ENCODE measurements around the gene SPOCK3. TPM values are rescaled to one million over a fixed set of nuclear protein-coding genes. Genes with fewer than 3 reads are reported as not detected.

The SPOCK3 gene
- total RNA-seq, 2 experiments from 2014 or later, result not detected

- POLR2A ChIA-PET, result no interaction called here
- Mint-ChIP-seq H3K9me3 (no peaks in the 10 kb centered on the region), H3K27ac (no peak overlapping the region)
Observed at GRCh38 chr4:167079762-167080161, 154.5 kb downstream of the SPOCK3 start.

GRCh38 chr4:167052631-167053091 lies 181.6 kb downstream of the SPOCK3 start:
- CTCF ChIA-PET, result interaction anchor here (1.0 kb wide), 1 partner anchor 10 kb away, joined by 3 read pairs; no protein-coding TSS in a partner anchor
- Mint-ChIP-seq H3K36me3 (ENCODE audit: low read depth) (no peaks in the 10 kb centered on the region), H3K9me3 (no peaks in the 10 kb centered on the region), H3K4me3 (no peak overlapping the region), H3K27me3 (no peaks in the 10 kb centered on the region), H3K4me1 (no peaks in the 10 kb centered on the region), H3K27ac (no peak overlapping the region)
- no peak for DNase-seq
- POLR2A ChIA-PET, result no interaction called here

More at GRCh38 chr4:167079762-167080161, 154.5 kb downstream of the SPOCK3 start:
- Mint-ChIP-seq H3K27me3 (no peaks in the 10 kb centered on the region), H3K4me3 (no peak overlapping the region), H3K4me1 (no peaks in the 10 kb centered on the region), H3K36me3 (ENCODE audit: low read depth) (no peaks in the 10 kb centered on the region)
- CTCF ChIA-PET, result no interaction called here
- DNase-seq, result no peak

DNA sequence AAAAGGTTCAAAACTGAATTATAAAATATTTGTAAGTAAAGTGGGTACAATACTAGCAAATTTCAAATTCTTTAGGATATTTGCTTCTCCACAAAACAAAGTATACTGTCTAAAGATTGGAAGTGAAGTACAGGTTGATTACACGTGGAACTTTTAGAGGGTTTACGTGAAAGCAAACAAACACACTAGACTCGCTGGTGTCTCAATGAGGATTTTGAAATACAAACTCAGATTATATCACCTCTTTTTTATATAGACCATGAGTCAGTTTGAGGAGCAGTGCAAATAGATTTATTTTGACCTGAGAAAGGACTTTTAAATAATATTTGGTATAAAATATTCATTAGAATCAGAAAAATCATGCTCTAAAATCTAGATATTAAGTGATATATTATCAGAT lies 185.0 kb downstream of the SPOCK3 start:
- ChIA-PET POLR2A (no interaction called here), CTCF (no interaction called here)
- no peaks in the 10 kb centered on the region for H3K27me3 Mint-ChIP-seq
- H3K9me3 Mint-ChIP-seq, result no peaks in the 10 kb centered on the region
- no peak overlapping the region for H3K27ac Mint-ChIP-seq
- H3K36me3 Mint-ChIP-seq (ENCODE audit: low read depth), result no peaks in the 10 kb centered on the region
- no peak for DNase-seq
- no peaks in the 10 kb centered on the region for H3K4me1 Mint-ChIP-seq
- H3K4me3 Mint-ChIP-seq, result no peak overlapping the region

- Mint-ChIP-seq H3K9me3 (no peaks in the 10 kb centered on the region), H3K27me3 (no peaks in the 10 kb centered on the region), H3K4me3 (no peak overlapping the region), H3K36me3 (ENCODE audit: low read depth) (no peaks in the 10 kb centered on the region), H3K27ac (no peak overlapping the region), H3K4me1 (no peaks in the 10 kb centered on the region)
- no peak for DNase-seq
- ChIA-PET POLR2A (no interaction called here), CTCF (no interaction called here)
Observed at GRCh38 chr4:167041524-167041923, 192.8 kb downstream of the SPOCK3 start.

DNA sequence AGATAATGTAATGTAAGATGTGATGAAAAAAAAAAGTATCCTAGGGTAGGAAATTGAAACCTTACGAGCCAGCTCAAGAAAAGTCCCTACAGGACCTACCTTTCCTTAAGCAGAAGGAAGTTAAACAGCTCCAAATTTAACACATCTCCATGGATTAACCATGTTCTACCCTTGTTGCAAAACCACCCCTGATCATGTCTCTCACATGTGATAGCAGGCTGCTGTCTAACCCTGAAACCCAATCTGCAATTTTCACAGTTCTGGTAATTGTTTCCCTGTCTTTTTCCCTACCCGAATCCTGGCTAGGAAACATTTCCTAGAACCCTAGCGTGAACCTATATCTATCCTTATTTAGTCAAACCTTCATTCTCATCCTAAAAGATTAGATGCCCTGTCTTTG lies 198.9 kb downstream of the SPOCK3 start:
- ChIA-PET POLR2A (no interaction called here), CTCF (no interaction called here)
- DNase-seq, result no peak
- Mint-ChIP-seq H3K4me1 (no peaks in the 10 kb centered on the region), H3K27me3 (no peaks in the 10 kb centered on the region), H3K36me3 (ENCODE audit: low read depth) (no peaks in the 10 kb centered on the region), H3K27ac (no peak overlapping the region), H3K9me3 (no peaks in the 10 kb centered on the region), H3K4me3 (no peak overlapping the region)

DNA sequence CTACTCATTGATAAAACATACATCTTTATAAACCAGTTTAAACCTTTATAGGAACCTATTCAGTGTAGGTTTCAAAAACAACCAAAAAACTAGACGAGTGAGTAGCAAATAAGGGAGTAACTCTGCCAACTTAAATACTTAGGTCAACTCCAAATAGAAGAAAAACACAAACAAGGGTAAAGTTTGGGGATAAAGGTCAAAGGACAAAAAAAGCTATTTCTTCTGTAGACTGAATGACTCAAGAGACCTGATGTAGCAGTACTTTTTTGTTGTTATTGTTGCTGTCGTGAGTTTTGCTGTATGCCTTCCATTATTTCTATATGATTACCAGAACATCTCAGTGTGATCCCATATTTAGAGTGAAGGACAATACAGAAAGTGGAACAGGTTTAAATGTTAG lies 199.3 kb downstream of the SPOCK3 start:
- DNase-seq, result no peak
- Mint-ChIP-seq H3K4me1 (no peaks in the 10 kb centered on the region), H3K27ac (no peak overlapping the region), H3K4me3 (no peak overlapping the region), H3K36me3 (ENCODE audit: low read depth) (no peaks in the 10 kb centered on the region), H3K27me3 (no peaks in the 10 kb centered on the region), H3K9me3 (no peaks in the 10 kb centered on the region)
- ChIA-PET POLR2A (no interaction called here), CTCF (no interaction called here)

GRCh38 chr4:167032871-167033270 lies 201.4 kb downstream of the SPOCK3 start:
- Mint-ChIP-seq H3K36me3 (ENCODE audit: low read depth) (no peaks in the 10 kb centered on the region), H3K9me3 (no peaks in the 10 kb centered on the region), H3K4me3 (no peak overlapping the region), H3K27ac (no peak overlapping the region), H3K27me3 (no peaks in the 10 kb centered on the region), H3K4me1 (no peaks in the 10 kb centered on the region)
- POLR2A ChIA-PET, result no interaction called here
- no peak for DNase-seq
- CTCF ChIA-PET, result no interaction called here

GRCh38 chr4:167031534-167032156 lies 202.6 kb downstream of the SPOCK3 start:
- Mint-ChIP-seq H3K4me3 (no peak overlapping the region), H3K27me3 (no peaks in the 10 kb centered on the region), H3K9me3 (no peaks in the 10 kb centered on the region), H3K36me3 (ENCODE audit: low read depth) (no peaks in the 10 kb centered on the region), H3K27ac (no peak overlapping the region), H3K4me1 (no peaks in the 10 kb centered on the region)
- POLR2A ChIA-PET, result no interaction called here
- DNase-seq, result no peak
- CTCF ChIA-PET, result no interaction called here

GRCh38 chr4:167028976-167029375 lies 205.3 kb downstream of the SPOCK3 start:
- Mint-ChIP-seq H3K27ac (no peak overlapping the region), H3K4me1 (no peaks in the 10 kb centered on the region), H3K27me3 (no peaks in the 10 kb centered on the region), H3K4me3 (no peak overlapping the region), H3K36me3 (ENCODE audit: low read depth) (no peaks in the 10 kb centered on the region), H3K9me3 (no peaks in the 10 kb centered on the region)
- DNase-seq, result no peak
- ChIA-PET CTCF (no interaction called here), POLR2A (no interaction called here)

DNA sequence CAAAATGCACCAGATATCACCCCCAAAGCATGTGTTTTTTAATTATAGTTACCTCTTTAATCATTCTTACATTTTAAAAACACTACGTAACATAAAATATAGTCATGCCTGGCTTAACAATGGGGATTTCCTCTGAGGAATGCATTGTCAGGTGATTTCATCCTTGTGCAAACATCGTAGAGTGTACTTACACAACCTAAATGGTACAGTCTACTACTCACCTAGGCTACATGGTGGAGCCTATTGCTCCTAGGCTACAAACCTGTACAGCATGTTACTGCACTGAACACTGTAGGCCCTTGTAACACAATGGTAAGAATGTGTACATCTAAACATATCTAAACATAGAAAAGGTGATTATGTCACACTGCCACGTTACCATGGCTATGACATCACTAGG lies 208.6 kb downstream of the SPOCK3 start:
- ChIA-PET POLR2A (interaction anchor here (0.6 kb wide), 1 partner anchor 1129 kb away, joined by 6 read pairs; no protein-coding TSS in a partner anchor), CTCF (no interaction called here)
- no peaks in the 10 kb centered on the region for H3K4me1 Mint-ChIP-seq

GRCh38 chr4:167023364-167023925 lies 210.8 kb downstream of the SPOCK3 start:
- CTCF ChIA-PET, result interaction anchor here (0.6 kb wide), 1 partner anchor 1176 kb away, joined by 3 read pairs; no protein-coding TSS in a partner anchor
- Mint-ChIP-seq H3K9me3 (no peaks in the 10 kb centered on the region), H3K27me3 (no peaks in the 10 kb centered on the region), H3K4me1 (no peaks in the 10 kb centered on the region), H3K4me3 (no peak overlapping the region), H3K36me3 (ENCODE audit: low read depth) (no peaks in the 10 kb centered on the region), H3K27ac (no peak overlapping the region)
- no peak for DNase-seq
- POLR2A ChIA-PET, result no interaction called here

More for the DNA sequence above, 208.6 kb downstream of the SPOCK3 start:
- H3K27me3 Mint-ChIP-seq, result no peaks in the 10 kb centered on the region
- no peak overlapping the region for H3K4me3 Mint-ChIP-seq
- DNase-seq, result no peak
- H3K9me3 Mint-ChIP-seq, result no peaks in the 10 kb centered on the region
- no peaks in the 10 kb centered on the region for H3K36me3 Mint-ChIP-seq (ENCODE audit: low read depth)
- H3K27ac Mint-ChIP-seq, result no peak overlapping the region

GRCh38 chr4:167021545-167022155 lies 212.6 kb downstream of the SPOCK3 start:
- Mint-ChIP-seq H3K4me1 (no peaks in the 10 kb centered on the region), H3K27ac (no peak overlapping the region), H3K9me3 (no peaks in the 10 kb centered on the region), H3K4me3 (no peak overlapping the region), H3K36me3 (ENCODE audit: low read depth) (no peaks in the 10 kb centered on the region), H3K27me3 (no peaks in the 10 kb centered on the region)
- ChIA-PET CTCF (no interaction called here), POLR2A (no interaction called here)
- DNase-seq, result peak; percentile 58

GRCh38 chr4:167020410-167020809 lies 213.9 kb downstream of the SPOCK3 start:
- Mint-ChIP-seq H3K9me3 (no peaks in the 10 kb centered on the region), H3K4me3 (no peak overlapping the region), H3K36me3 (ENCODE audit: low read depth) (no peaks in the 10 kb centered on the region), H3K27me3 (no peaks in the 10 kb centered on the region), H3K27ac (no peak overlapping the region), H3K4me1 (no peaks in the 10 kb centered on the region)
- ChIA-PET POLR2A (no interaction called here), CTCF (no interaction called here)
- DNase-seq, result no peak

DNA sequence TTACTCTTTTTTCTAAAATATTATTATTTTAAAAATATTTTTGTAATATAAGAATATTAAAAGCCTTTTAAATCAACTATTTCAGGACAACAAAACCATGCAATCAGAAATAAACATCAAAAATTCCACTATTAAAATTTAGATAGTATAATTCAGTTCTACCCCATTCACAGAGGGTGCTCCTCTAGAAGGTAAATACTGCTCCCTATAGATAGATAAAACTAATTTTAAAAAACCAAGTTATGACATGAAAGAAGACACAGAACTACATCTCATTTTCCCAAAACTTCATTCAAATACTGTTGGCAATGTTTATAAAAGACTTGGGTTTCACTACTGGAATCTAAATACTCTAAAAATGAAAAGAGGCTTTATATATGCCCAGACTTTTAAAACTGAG lies 219.3 kb downstream of the SPOCK3 start:
- Mint-ChIP-seq H3K4me3 (no peak overlapping the region), H3K27me3 (no peaks in the 10 kb centered on the region), H3K27ac (no peak overlapping the region), H3K9me3 (no peaks in the 10 kb centered on the region), H3K4me1 (no peaks in the 10 kb centered on the region), H3K36me3 (ENCODE audit: low read depth) (no peaks in the 10 kb centered on the region)
- ChIA-PET CTCF (no interaction called here), POLR2A (no interaction called here)
- no peak for DNase-seq

All from activated CD4-positive, alpha-beta T cell treated with anti-CD3 and anti-CD28 coated beads, Interleukin-2, amount 10 ng/mL, durations not matched to agents 7 days and 5 days (primary cell).